Measurements from ENCODE around the gene MARCHF10.

Gene MARCHF10

DNA sequence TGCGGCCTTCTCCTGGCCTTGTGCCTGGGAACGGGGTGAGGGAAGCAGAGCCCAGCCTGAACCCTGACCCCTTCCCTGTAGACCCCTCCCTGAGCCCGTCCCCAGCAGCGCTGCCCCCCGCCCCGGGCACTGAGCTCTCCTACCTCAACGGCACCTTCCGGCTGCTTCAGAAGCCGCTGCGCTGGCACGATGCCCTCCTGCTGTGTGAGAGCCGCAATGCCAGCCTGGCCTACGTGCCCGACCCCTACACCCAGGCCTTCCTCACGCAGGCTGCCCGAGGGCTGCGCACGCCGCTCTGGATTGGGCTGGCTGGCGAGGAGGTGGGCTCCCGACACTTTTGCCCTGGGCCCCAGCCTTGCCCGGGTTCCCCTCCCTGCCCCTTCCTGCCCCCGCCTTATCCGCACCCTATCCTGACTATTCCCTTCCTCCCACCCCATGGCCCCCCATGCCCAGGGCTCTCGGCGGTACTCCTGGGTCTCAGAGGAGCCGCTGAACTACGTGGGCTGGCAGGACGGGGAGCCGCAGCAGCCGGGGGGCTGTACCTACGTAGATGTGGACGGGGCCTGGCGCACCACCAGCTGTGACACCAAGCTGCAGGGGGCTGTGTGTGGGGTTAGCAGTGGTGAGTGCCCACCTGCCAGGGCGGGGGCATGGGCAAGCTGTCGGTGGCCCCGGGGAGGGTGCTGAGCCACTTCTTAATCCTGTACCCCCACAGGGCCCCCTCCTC, 118.5 kb downstream of the MARCHF10 start:
- Histone ChIP-seq H3K27me3 (ENCODE audit: insufficient read depth, poor library complexity, severe bottlenecking) (no peaks in the 10 kb centered on the region), H3K27ac (ENCODE audit: poor library complexity, severe bottlenecking) (no peak overlapping the region), H3K4me1 (ENCODE audit: insufficient read depth, poor library complexity, severe bottlenecking) (peaks cover 6% of the 10 kb centered on the region), H3K36me3 (ENCODE audit: low read depth) (peaks cover 1% of the 10 kb centered on the region), H3K4me3 (ENCODE audit: severe bottlenecking) (no peak overlapping the region), H3K9me3 (ENCODE audit: severe bottlenecking) (no peaks in the 10 kb centered on the region)
- DNase-seq (ENCODE audit: low spot score) (no peak), ATAC-seq (ENCODE audit: low read depth) (no peak)
- no peak for TF ChIP-seq CTCF (IDR thresholded peaks at IDR 0.05; ENCODE audit: poor library complexity, severe bottlenecking)

DNA sequence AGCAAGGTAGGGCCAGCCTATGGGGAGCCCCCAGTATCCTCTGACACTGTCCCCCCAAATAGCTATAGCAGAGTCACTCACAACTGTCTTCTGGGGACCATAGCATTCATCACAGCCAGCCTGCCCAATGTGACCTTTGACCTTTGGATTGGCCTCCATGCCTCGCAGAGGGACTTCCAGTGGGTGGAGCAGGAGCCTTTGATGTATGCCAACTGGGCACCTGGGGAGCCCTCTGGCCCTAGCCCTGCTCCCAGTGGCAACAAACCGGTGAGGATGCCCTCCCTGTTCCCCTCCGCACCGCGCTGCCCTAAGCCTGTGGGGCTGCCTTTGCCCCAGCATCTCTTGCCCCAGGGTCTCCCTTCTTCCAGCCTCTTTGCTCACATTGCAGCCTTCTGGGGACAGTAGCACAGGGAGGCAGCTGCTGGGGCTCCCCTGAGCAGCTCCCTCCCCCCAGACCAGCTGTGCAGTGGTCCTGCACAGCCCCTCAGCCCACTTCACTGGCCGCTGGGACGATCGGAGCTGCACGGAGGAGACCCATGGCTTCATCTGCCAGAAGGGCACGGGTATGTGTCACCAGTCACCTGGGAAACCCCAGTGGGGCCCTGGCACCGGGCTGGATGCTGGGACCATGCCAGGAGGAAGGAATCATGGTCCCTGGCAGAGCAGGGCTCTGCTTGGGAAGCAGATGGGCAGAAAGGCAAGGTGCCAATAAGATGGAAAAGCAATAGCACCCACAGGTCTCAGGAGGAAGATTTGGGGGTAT, 119.5 kb downstream of the MARCHF10 start:
- TF ChIP-seq CTCF (IDR thresholded peaks at IDR 0.05; ENCODE audit: poor library complexity, severe bottlenecking), result no peak
- Histone ChIP-seq H3K27ac (ENCODE audit: poor library complexity, severe bottlenecking) (no peak overlapping the region), H3K4me3 (ENCODE audit: severe bottlenecking) (no peak overlapping the region), H3K9me3 (ENCODE audit: severe bottlenecking) (no peaks in the 10 kb centered on the region), H3K36me3 (ENCODE audit: low read depth) (peaks cover 9% of the 10 kb centered on the region), H3K27me3 (ENCODE audit: insufficient read depth, poor library complexity, severe bottlenecking) (no peaks in the 10 kb centered on the region), H3K4me1 (ENCODE audit: insufficient read depth, poor library complexity, severe bottlenecking) (no peaks in the 10 kb centered on the region)
- ATAC-seq (ENCODE audit: low read depth) (no peak), DNase-seq (ENCODE audit: low spot score) (no peak)

DNA sequence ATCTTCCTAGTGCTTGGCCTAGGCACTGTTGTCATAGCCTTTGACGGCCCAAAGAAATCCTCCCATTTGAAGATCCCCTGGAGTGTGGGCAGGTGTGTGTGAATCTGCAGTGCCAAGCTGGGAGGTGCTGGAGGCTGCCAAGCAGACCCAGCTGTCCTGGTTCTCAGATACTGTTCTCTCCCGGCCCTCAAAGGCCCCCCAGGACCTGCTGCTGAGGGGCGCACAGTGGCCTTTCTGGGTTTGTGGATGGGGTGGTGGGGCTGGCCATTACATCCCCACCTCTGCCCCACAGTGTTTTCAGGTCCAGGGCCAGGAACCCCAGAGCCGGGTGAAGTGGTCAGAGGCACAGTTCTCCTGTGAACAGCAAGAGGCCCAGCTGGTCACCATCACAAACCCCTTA, 120.1 kb downstream of the MARCHF10 start:
- Histone ChIP-seq H3K36me3 (ENCODE audit: low read depth) (peaks cover 9% of the 10 kb centered on the region), H3K27ac (ENCODE audit: poor library complexity, severe bottlenecking) (no peak overlapping the region)

GRCh38 chr17:62684179-62684578, 123.9 kb downstream of the MARCHF10 start:
- peaks cover 9% of the 10 kb centered on the region for H3K36me3 ChIP-seq (ENCODE audit: low read depth)
- no peak overlapping the region for H3K27ac ChIP-seq (ENCODE audit: poor library complexity, severe bottlenecking)
- no peak for TF ChIP-seq CTCF (IDR thresholded peaks at IDR 0.05; ENCODE audit: poor library complexity, severe bottlenecking)
- H3K9me3 ChIP-seq (ENCODE audit: severe bottlenecking), result no peaks in the 10 kb centered on the region
- no peaks in the 10 kb centered on the region for H3K4me1 ChIP-seq (ENCODE audit: insufficient read depth, poor library complexity, severe bottlenecking)
- no peak for DNase-seq (ENCODE audit: low spot score)
- no peak for ATAC-seq (ENCODE audit: low read depth)
- no peak overlapping the region for H3K4me3 ChIP-seq (ENCODE audit: severe bottlenecking)
- no peaks in the 10 kb centered on the region for H3K27me3 ChIP-seq (ENCODE audit: insufficient read depth, poor library complexity, severe bottlenecking)

More for the DNA sequence above, 120.1 kb downstream of the MARCHF10 start:
- no peaks in the 10 kb centered on the region for H3K27me3 ChIP-seq (ENCODE audit: insufficient read depth, poor library complexity, severe bottlenecking)
- no peaks in the 10 kb centered on the region for H3K9me3 ChIP-seq (ENCODE audit: severe bottlenecking)
- H3K4me3 ChIP-seq (ENCODE audit: severe bottlenecking), result no peak overlapping the region
- no peak for DNase-seq (ENCODE audit: low spot score)
- no peaks in the 10 kb centered on the region for H3K4me1 ChIP-seq (ENCODE audit: insufficient read depth, poor library complexity, severe bottlenecking)
- no peak for TF ChIP-seq CTCF (IDR thresholded peaks at IDR 0.05; ENCODE audit: poor library complexity, severe bottlenecking)
- no peak for ATAC-seq (ENCODE audit: low read depth)

Measured in RWPE2 (cell line).